Measurements from ENCODE around the gene EGFL6. TPM values are rescaled to one million over a fixed set of nuclear protein-coding genes. Genes with fewer than 3 reads are reported as not detected.
"Not testable (repeated sequence)": the region's sequence is repeated elsewhere in the genome, so short reads cannot be mapped to it uniquely, and the experiment has no call there.

The EGFL6 gene
- total RNA-seq, 1 experiment from 2014 or later = not detected

DNA sequence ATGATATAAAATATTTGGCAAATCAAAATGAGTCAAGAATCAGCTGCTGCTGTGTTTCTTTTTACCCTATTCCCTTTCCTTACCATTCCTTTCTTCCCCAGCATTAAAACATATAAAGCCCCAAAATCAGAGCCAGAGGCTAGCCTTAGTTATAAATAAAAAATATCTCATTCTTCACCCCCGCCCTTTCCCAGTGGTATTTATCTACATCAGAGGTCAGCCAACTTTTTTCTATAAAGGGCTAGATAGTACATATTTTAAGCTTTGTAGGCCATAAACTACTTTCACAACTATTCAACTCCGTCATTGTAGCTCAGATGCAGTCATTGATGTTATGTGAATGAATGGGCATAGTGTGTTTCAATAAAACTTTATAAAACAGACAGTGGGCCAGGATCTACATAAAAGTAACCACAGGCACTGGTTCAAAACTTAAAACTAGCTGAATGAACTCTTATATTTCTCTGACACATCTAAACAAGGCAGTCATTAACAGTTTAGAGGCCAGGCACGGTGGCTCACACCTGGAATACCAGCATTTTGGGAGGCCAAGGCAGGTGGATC, 53.1 kb downstream of the EGFL6 start:
- POLR2A ChIA-PET = no interaction called here
- in situ Hi-C loops (cut with HindIII; ENCODE audit: low pct_unique_long_range_greater_than_20kb, low sequenced_read_pairs) = no loop called here
- intact Hi-C loops (cut with micrococcal nuclease; ENCODE audit: unreplicated experiment) = no loop called here

DNA sequence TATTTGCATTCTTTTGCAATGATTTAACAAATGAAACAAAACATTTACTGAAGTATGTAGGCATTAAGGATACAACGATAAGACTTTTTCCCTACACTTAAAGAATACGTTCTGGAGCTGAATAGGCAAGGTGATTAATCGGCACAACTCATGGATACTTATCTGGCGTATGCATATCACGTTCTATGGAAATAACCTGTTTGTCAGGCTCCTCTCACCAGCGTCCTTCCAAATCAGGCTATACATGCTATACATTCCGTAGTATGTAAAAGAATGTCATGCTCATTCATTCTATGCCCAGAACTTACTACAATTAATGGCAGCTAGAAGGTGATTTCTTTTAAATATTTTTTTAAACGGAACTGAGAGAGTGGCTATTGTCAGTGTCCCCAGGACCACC, 57.9 kb downstream of the EGFL6 start:
- DNase-seq (ENCODE audit: low read depth, low spot score) (no peak), ATAC-seq (no peak)
- POLR2A ChIA-PET = no interaction called here
- H3K4me1 ChIP-seq (ENCODE audit: control insufficient read depth, insufficient read depth, low read length) = no peaks in the 10 kb centered on the region
- CTCF ChIA-PET = no interaction called here
- no TSS peak for BruUV-seq (replicated peaks)
- intact Hi-C loops (cut with micrococcal nuclease; ENCODE audit: unreplicated experiment) = no loop called here
- in situ Hi-C loops (cut with HindIII; ENCODE audit: low pct_unique_long_range_greater_than_20kb, low sequenced_read_pairs) = no loop called here
- no peak overlapping the region for H3K27ac ChIP-seq (ENCODE audit: low read length)
- no peak overlapping the region for H3K4me3 ChIP-seq (ENCODE audit: low read depth in 2 of 2, low read length in 2 of 2)
- H3K27me3 ChIP-seq (ENCODE audit: control insufficient read depth, insufficient read depth, low read length) = no peaks in the 10 kb centered on the region
- no peaks in the 10 kb centered on the region for H3K9me3 ChIP-seq (ENCODE audit: control insufficient read depth, insufficient read depth, low read depth, low read length)
- no peak for TF ChIP-seq POLR2AphosphoS5 (IDR thresholded peaks at IDR 0.05; ENCODE audit: low read depth, low read length)
- no peaks in the 10 kb centered on the region for H3K36me3 ChIP-seq (ENCODE audit: control insufficient read depth, insufficient read depth, low read length)

More for the DNA sequence above, 53.1 kb downstream of the EGFL6 start:
- no peaks in the 10 kb centered on the region for H3K9me3 ChIP-seq (ENCODE audit: control insufficient read depth, insufficient read depth, low read depth, low read length)
- no peak overlapping the region for H3K4me3 ChIP-seq (ENCODE audit: low read depth in 2 of 2, low read length in 2 of 2)
- H3K27ac ChIP-seq (ENCODE audit: low read length) = no peak overlapping the region
- ATAC-seq = no peak
- H3K36me3 ChIP-seq (ENCODE audit: control insufficient read depth, insufficient read depth, low read length) = no peaks in the 10 kb centered on the region
- TF ChIP-seq POLR2AphosphoS5 (IDR thresholded peaks at IDR 0.05; ENCODE audit: low read depth, low read length) (no peak), TCF7L2 (IDR thresholded peaks at IDR 0.05; ENCODE audit: low read depth, low read length) (no peak), SIN3A (IDR thresholded peaks at IDR 0.05; ENCODE audit: borderline replicate concordance, insufficient read depth, low read depth, low read length) (no peak)
- TF ChIP-seq, protein P1, sequence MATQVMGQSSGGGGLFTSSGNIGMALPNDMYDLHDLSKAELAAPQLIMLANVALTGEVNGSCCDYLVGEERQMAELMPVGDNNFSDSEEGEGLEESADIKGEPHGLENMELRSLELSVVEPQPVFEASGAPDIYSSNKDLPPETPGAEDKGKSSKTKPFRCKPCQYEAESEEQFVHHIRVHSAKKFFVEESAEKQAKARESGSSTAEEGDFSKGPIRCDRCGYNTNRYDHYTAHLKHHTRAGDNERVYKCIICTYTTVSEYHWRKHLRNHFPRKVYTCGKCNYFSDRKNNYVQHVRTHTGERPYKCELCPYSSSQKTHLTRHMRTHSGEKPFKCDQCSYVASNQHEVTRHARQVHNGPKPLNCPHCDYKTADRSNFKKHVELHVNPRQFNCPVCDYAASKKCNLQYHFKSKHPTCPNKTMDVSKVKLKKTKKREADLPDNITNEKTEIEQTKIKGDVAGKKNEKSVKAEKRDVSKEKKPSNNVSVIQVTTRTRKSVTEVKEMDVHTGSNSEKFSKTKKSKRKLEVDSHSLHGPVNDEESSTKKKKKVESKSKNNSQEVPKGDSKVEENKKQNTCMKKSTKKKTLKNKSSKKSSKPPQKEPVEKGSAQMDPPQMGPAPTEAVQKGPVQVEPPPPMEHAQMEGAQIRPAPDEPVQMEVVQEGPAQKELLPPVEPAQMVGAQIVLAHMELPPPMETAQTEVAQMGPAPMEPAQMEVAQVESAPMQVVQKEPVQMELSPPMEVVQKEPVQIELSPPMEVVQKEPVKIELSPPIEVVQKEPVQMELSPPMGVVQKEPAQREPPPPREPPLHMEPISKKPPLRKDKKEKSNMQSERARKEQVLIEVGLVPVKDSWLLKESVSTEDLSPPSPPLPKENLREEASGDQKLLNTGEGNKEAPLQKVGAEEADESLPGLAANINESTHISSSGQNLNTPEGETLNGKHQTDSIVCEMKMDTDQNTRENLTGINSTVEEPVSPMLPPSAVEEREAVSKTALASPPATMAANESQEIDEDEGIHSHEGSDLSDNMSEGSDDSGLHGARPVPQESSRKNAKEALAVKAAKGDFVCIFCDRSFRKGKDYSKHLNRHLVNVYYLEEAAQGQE (IDR thresholded peaks at IDR 0.05; ENCODE audit: insufficient read depth in 1 of 2, low read depth in 2 of 2, low read length in 1 of 2) = no peak
- TF ChIP-seq, protein P2, sequence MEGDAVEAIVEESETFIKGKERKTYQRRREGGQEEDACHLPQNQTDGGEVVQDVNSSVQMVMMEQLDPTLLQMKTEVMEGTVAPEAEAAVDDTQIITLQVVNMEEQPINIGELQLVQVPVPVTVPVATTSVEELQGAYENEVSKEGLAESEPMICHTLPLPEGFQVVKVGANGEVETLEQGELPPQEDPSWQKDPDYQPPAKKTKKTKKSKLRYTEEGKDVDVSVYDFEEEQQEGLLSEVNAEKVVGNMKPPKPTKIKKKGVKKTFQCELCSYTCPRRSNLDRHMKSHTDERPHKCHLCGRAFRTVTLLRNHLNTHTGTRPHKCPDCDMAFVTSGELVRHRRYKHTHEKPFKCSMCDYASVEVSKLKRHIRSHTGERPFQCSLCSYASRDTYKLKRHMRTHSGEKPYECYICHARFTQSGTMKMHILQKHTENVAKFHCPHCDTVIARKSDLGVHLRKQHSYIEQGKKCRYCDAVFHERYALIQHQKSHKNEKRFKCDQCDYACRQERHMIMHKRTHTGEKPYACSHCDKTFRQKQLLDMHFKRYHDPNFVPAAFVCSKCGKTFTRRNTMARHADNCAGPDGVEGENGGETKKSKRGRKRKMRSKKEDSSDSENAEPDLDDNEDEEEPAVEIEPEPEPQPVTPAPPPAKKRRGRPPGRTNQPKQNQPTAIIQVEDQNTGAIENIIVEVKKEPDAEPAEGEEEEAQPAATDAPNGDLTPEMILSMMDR (IDR thresholded peaks at IDR 0.05) = no peak
- H3K27me3 ChIP-seq (ENCODE audit: control insufficient read depth, insufficient read depth, low read length) = no peaks in the 10 kb centered on the region
- BruUV-seq (replicated peaks) = no TSS peak
- no peaks in the 10 kb centered on the region for H3K4me1 ChIP-seq (ENCODE audit: control insufficient read depth, insufficient read depth, low read length)
- CTCF ChIA-PET = no interaction called here
- no peak for DNase-seq (ENCODE audit: low read depth, low spot score)

DNA sequence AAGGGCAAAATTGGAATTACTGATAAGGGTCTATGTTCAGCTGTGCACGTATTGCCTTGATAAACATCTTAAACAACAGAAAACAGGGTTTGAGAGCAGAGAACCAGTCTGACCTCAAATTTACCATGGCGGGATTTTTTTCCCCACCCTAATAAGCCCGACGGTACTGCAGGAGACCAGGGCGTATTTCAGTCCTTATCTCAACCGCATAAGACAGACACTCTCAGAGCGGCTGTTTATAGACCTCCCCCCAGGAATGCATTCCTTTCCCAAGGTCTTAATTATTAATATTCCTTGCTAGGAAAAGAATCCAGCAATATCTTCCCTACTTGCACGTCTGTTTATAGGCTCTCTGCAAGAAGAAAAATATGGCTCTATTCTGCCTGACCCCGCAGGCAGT, 67.8 kb downstream of the EGFL6 start:
- BruUV-seq (replicated peaks); in situ Hi-C loops (cut with HindIII; ENCODE audit: low pct_unique_long_range_greater_than_20kb, low sequenced_read_pairs); CTCF ChIA-PET; H3K4me1 ChIP-seq (ENCODE audit: control insufficient read depth, insufficient read depth, low read length); H3K4me3 ChIP-seq (ENCODE audit: low read depth in 2 of 2, low read length in 2 of 2); DNase-seq (ENCODE audit: low read depth, low spot score); H3K27ac ChIP-seq (ENCODE audit: low read length); H3K9me3 ChIP-seq (ENCODE audit: control insufficient read depth, insufficient read depth, low read depth, low read length); H3K36me3 ChIP-seq (ENCODE audit: control insufficient read depth, insufficient read depth, low read length); POLR2A ChIA-PET; ATAC-seq; intact Hi-C loops (cut with micrococcal nuclease; ENCODE audit: unreplicated experiment); H3K27me3 ChIP-seq (ENCODE audit: control insufficient read depth, insufficient read depth, low read length): not testable (repeated sequence)
